ENCODE results near the gene ADCY10. TPM values are rescaled to one million over a fixed set of nuclear protein-coding genes. Genes with fewer than 3 reads are reported as not detected.

Gene ADCY10
- total RNA-seq, 6 experiments from 2014 or later: 0.12 to 0.22 (median 0.17) TPM; not detected in 2

- H3K9me3 Mint-ChIP-seq: no peaks in the 10 kb centered on the region
- no peaks in the 10 kb centered on the region; the same call in 1 of the 2 replicates for H3K27me3 Mint-ChIP-seq (ENCODE audit: insufficient read depth)
- peaks cover 12% of the 10 kb centered on the region for H3K36me3 Mint-ChIP-seq (ENCODE audit: low read depth)
- no peak overlapping the region for H3K4me3 Mint-ChIP-seq
- no peak overlapping the region for H3K27ac Mint-ChIP-seq
- TF ChIP-seq, protein P1, sequence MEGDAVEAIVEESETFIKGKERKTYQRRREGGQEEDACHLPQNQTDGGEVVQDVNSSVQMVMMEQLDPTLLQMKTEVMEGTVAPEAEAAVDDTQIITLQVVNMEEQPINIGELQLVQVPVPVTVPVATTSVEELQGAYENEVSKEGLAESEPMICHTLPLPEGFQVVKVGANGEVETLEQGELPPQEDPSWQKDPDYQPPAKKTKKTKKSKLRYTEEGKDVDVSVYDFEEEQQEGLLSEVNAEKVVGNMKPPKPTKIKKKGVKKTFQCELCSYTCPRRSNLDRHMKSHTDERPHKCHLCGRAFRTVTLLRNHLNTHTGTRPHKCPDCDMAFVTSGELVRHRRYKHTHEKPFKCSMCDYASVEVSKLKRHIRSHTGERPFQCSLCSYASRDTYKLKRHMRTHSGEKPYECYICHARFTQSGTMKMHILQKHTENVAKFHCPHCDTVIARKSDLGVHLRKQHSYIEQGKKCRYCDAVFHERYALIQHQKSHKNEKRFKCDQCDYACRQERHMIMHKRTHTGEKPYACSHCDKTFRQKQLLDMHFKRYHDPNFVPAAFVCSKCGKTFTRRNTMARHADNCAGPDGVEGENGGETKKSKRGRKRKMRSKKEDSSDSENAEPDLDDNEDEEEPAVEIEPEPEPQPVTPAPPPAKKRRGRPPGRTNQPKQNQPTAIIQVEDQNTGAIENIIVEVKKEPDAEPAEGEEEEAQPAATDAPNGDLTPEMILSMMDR (IDR thresholded peaks at IDR 0.05): no peak
- H3K4me1 Mint-ChIP-seq (ENCODE audit: low read depth): peaks cover 7% of the 10 kb centered on the region
- DNase-seq: no peak
Measured at GRCh38 chr1:167916766-167917511, 3.0 kb upstream of the ADCY10 start.

DNA sequence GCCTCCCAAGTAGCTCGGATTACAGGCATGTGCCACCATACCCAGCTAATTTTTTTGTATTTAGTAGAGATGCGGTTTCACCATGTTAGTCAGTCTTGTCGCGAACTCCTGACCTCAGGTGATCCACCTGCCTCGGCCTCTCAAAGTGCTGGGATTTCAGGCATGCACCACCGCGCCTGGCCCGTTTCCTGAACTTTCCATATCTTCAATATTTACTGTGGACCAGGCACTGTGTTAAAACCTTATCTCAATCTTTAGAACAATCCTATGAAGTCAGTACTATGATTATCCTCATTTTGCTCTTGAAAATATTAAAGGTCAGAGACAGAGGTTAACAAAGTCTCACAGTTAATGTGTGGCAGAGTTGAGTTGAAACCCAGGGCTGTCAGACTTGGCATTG lies 1.6 kb upstream of the ADCY10 start:
- peaks cover under 1% of the 10 kb centered on the region; the same call in 1 of the 2 replicates for H3K4me1 Mint-ChIP-seq (ENCODE audit: low read depth)

DNA sequence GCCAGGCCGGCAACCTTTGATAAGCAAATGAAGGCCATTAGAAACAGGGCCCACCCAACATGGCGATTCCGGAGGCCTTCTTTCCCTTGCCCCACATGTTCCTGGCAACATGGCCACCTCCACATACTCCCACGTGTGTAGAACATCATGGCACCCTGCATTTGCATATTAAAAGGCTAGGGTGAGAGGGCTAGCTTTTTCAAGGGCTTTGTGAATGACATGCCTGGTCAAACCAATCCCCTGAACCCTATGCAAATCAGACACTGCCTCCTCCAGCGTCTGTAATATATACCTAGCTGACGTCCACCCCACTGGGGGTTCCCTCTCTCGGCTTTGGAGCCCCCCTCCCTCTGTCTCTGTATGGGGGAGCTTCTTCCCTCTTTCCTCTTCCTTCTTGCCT lies 1.6 kb downstream of the ADCY10 start:
- H3K4me1 Mint-ChIP-seq (ENCODE audit: low read depth): peaks cover 8% of the 10 kb centered on the region
- no peak overlapping the region for H3K27ac Mint-ChIP-seq
- TF ChIP-seq, protein P1 (IDR thresholded peaks at IDR 0.05): no peak
- H3K4me3 Mint-ChIP-seq: no peak overlapping the region
- H3K9me3 Mint-ChIP-seq: peaks cover 11% of the 10 kb centered on the region
- DNase-seq: no peak
- peaks cover 24% of the 10 kb centered on the region for H3K36me3 Mint-ChIP-seq (ENCODE audit: low read depth)
- no peaks in the 10 kb centered on the region; the same call in 1 of the 2 replicates for H3K27me3 Mint-ChIP-seq (ENCODE audit: insufficient read depth)

More for the DNA sequence above, 1.6 kb upstream of the ADCY10 start:
- H3K36me3 Mint-ChIP-seq (ENCODE audit: low read depth): peaks cover 12% of the 10 kb centered on the region
- TF ChIP-seq, protein P1 (IDR thresholded peaks at IDR 0.05): no peak
- no peaks in the 10 kb centered on the region for H3K9me3 Mint-ChIP-seq
- no peaks in the 10 kb centered on the region; the same call in 1 of the 2 replicates for H3K27me3 Mint-ChIP-seq (ENCODE audit: insufficient read depth)
- H3K4me3 Mint-ChIP-seq: no peak overlapping the region
- H3K27ac Mint-ChIP-seq: no peak overlapping the region
- DNase-seq: no peak

DNA sequence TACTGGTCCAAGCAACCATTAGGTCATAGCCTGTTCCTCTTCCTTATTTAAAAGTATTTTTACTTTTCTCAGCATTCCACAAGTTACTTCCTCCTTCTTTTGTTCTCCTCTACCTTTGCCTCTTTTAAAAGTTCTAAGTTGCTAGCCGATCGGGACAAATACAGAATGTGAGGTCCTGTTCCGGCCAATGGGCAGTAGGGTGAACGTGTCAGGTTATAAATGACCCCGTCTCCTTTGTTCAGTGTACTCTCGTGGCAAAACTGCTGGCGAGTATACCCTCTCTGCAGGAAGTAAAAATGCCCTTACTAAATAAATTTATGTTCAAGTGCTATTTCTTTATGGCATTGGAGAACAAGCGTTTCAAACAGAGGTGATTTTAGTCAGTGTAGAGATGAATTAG lies 2.5 kb downstream of the ADCY10 start:
- no peak overlapping the region for H3K27ac Mint-ChIP-seq
- peaks cover 11% of the 10 kb centered on the region for H3K9me3 Mint-ChIP-seq
- no peak for DNase-seq
- no peak overlapping the region for H3K4me3 Mint-ChIP-seq
- TF ChIP-seq, protein P1 (IDR thresholded peaks at IDR 0.05): no peak
- peaks cover 8% of the 10 kb centered on the region for H3K4me1 Mint-ChIP-seq (ENCODE audit: low read depth)
- H3K36me3 Mint-ChIP-seq (ENCODE audit: low read depth): peaks cover 17% of the 10 kb centered on the region
- no peaks in the 10 kb centered on the region; the same call in 1 of the 2 replicates for H3K27me3 Mint-ChIP-seq (ENCODE audit: insufficient read depth)

DNA sequence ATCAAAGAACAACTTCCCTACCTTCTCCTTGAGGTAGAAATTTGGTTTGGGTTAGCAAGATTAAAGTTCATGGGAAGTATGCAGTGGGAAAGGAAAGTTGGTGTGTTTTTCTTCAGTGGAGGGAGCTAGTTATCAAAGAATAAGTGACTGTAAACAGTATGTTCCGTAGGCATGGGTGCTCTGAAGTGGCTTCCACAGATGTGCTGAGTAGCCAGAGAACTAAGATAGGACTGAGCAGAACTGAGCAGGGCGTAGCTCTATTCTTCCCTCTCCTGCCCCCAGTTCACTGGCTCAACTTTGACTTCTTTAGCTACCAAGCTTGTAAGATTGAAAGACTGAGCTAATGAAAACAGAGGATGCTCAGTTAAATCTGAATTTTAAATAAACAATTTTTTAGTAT lies 3.4 kb downstream of the ADCY10 start:
- Mint-ChIP-seq H3K9me3 (peaks cover 11% of the 10 kb centered on the region), H3K4me1 (ENCODE audit: low read depth) (peaks cover 12% of the 10 kb centered on the region), H3K4me3 (no peak overlapping the region; the same call in 1 of the 2 replicates), H3K36me3 (ENCODE audit: low read depth) (peaks cover 14% of the 10 kb centered on the region), H3K27ac (peak overlapping the region; percentile 2; the same call in 1 of the 2 replicates), H3K27me3 (ENCODE audit: insufficient read depth) (no peaks in the 10 kb centered on the region; the same call in 1 of the 2 replicates)
- DNase-seq: no peak
- TF ChIP-seq, protein P1 (IDR thresholded peaks at IDR 0.05): no peak
